GM18517 (cell line): Measurements from ENCODE around the gene BEAN1.
"Not testable (repeated sequence)": the region's sequence is repeated elsewhere in the genome, so short reads cannot be mapped to it uniquely, and the experiment has no call there.

Source experiments
- ATAC-seq: cut with Tn5 transposase; IDR thresholded peaks from one replicate; pipeline ENCODE4 v1.9.1; 2021; ENCODE audit warnings: mild to moderate bottlenecking, moderate library complexity; ENCODE audit not compliant: unreplicated experiment

BEAN1 gene

GRCh38 chr16:66438536-66438935 is 11.4 kb downstream of the BEAN1 start:
- ATAC-seq, result no peak

GRCh38 chr16:66439051-66439730 is 12.1 kb downstream of the BEAN1 start:
- no peak for ATAC-seq

- ATAC-seq, result no peak
Measured at GRCh38 chr16:66440271-66440802, 13.2 kb downstream of the BEAN1 start.

GRCh38 chr16:66440970-66441369 is 13.9 kb downstream of the BEAN1 start:
- no peak for ATAC-seq

GRCh38 chr16:66441586-66442375 is 14.7 kb downstream of the BEAN1 start:
- no peak for ATAC-seq

- no peak for ATAC-seq
Measured at GRCh38 chr16:66442502-66443268, 15.6 kb downstream of the BEAN1 start.

- no peak for ATAC-seq
Measured at GRCh38 chr16:66443269-66443652, 16.2 kb downstream of the BEAN1 start.

GRCh38 chr16:66444049-66444481 is 17.0 kb downstream of the BEAN1 start:
- no peak for ATAC-seq

GRCh38 chr16:66446737-66447136 is 19.6 kb downstream of the BEAN1 start:
- ATAC-seq, result no peak

- ATAC-seq, result no peak
Measured at GRCh38 chr16:66447491-66447890, 20.4 kb downstream of the BEAN1 start.

- ATAC-seq, result no peak
Measured at GRCh38 chr16:66451548-66451947, 24.5 kb downstream of the BEAN1 start.

- ATAC-seq, result not testable (repeated sequence)
Measured at GRCh38 chr16:66453230-66453629, 26.1 kb downstream of the BEAN1 start.

- no peak for ATAC-seq
Measured at GRCh38 chr16:66454751-66455150, 27.7 kb downstream of the BEAN1 start.

GRCh38 chr16:66455970-66456369 is 28.9 kb downstream of the BEAN1 start:
- ATAC-seq, result no peak

GRCh38 chr16:66457888-66458287 is 30.8 kb downstream of the BEAN1 start:
- ATAC-seq, result no peak

GRCh38 chr16:66458292-66458691 is 31.2 kb downstream of the BEAN1 start:
- no peak for ATAC-seq

GRCh38 chr16:66458853-66459252 is 31.8 kb downstream of the BEAN1 start:
- ATAC-seq, result no peak

GRCh38 chr16:66459878-66460277 is 32.8 kb downstream of the BEAN1 start:
- no peak for ATAC-seq

- no peak for ATAC-seq
Measured at GRCh38 chr16:66460703-66461102, 33.6 kb downstream of the BEAN1 start.

- ATAC-seq, result no peak
Measured at GRCh38 chr16:66462912-66463311, 35.8 kb downstream of the BEAN1 start.

GRCh38 chr16:66465946-66466345 is 38.9 kb downstream of the BEAN1 start:
- not testable (repeated sequence) for ATAC-seq
